ENCODE measurements around the gene MTA1. TPM values are rescaled to one million over a fixed set of nuclear protein-coding genes. Genes with fewer than 3 reads are reported as not detected.
A peak's percentile ranks its signal among the peaks of the same experiment; 100 is the strongest.

MTA1 gene
- total RNA-seq, 1 donor from 2014 or later: 118 TPM

DNA sequence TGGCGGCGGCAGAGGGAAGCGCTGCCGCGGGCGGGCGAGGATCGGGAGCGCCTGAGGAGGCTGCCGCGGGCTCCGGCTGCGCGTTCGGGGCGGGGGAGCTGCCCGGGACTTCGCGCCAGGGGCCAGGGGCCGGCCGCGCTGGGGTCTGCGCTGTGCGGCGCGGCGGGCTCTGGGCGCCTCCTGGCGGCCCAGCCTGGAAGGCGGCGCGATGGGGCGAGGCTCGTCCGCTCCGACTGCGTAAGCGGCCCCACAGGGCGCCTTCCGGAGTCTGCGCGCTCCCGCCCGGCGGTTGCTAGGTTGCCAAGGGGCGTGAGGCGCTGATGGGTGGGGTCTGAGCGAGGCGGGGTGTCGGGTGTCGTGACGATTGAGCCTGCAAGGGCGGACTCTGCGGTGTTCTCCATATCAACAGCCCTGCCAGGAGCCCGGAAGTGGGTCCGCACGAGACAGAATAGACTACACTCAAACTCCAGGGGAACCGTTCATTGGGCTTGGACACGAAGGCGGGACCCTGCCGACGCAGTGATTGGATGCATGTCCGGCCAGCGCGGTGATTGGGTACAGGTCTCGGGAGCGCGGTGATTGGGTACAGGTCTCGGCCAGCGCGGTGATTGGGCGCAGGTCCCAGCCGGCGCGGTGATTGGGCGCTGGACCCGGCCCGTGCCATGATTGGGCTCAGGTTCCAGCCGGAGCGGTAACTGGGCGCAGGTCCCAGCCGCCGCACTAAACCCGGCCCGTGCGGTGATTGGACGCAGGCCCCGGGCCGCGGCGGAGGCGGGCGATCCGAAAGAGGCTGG, 71.1 kb downstream of the MTA1 start, which contains the start of gene TEDC1:
TEDC1 (plus strand) TSS at position 675 of the 794 bp plus-strand sequence. CDS start 130 bp downstream, outside the sequence.
- Histone ChIP-seq H3K9me3 (no peaks in the 10 kb centered on the region), H3K36me3 (no peaks in the 10 kb centered on the region), H3K4me1 (peaks cover 19 to 37% of the 10 kb centered on the region in 2 donors), H3K4me3 (peak within 1 kb of the TSS; percentile 77 to 90), H3K27ac (peak within 1 kb of the TSS; percentile 89 to 99), H3K27me3 (no peaks in the 10 kb centered on the region)
- TF ChIP-seq, protein P1, sequence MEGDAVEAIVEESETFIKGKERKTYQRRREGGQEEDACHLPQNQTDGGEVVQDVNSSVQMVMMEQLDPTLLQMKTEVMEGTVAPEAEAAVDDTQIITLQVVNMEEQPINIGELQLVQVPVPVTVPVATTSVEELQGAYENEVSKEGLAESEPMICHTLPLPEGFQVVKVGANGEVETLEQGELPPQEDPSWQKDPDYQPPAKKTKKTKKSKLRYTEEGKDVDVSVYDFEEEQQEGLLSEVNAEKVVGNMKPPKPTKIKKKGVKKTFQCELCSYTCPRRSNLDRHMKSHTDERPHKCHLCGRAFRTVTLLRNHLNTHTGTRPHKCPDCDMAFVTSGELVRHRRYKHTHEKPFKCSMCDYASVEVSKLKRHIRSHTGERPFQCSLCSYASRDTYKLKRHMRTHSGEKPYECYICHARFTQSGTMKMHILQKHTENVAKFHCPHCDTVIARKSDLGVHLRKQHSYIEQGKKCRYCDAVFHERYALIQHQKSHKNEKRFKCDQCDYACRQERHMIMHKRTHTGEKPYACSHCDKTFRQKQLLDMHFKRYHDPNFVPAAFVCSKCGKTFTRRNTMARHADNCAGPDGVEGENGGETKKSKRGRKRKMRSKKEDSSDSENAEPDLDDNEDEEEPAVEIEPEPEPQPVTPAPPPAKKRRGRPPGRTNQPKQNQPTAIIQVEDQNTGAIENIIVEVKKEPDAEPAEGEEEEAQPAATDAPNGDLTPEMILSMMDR (IDR thresholded peaks at IDR 0.05): peak; percentile 46 to 99 (median 57)
- DNase-seq (ENCODE audit: low spot score in 2 of 2): peak; percentile 100
- intact Hi-C loops (cut with DNase I): loop anchor here (1.0 to 5.0 kb wide), 9 partner anchors 9 to 398 kb away; partner anchors contain the start of genes BRF1, CRIP2, MTA1 and TEX22

DNA sequence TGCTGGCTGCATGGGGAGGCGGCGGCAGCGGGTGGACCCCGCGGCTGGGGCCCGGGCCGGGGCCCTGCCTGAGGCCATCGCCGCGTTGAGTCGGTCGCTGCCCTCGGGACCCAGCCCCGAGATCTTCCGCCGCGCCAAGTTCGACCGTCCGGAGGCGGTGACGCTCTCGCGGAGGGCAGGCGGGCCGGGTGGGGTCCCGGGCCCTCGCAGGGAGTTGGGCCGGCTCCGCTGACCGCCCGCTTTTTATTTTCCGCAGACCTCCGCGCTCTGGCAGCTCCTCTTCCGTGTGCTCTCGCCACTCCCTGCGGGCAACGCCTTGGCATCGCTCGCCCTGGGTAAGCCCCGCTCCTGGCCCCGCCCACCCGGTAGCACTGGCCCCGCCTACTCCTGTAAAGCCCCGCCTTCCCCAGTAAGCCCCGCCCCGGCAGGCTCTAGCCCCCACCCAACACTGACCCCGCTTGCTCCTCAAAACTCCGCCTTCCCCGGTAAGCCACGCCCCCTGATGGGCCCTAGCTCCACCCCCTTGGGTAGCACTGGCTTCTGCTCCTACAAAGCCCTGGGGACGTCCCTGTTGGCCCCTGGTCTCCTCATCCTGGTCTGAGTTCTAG, 71.8 kb downstream of the MTA1 start:
- H3K36me3 ChIP-seq: no peaks in the 10 kb centered on the region
- H3K4me3 ChIP-seq: peak overlapping the region; percentile 77 to 90
- H3K9me3 ChIP-seq: no peaks in the 10 kb centered on the region
- TF ChIP-seq, protein P1 (IDR thresholded peaks at IDR 0.05): no peak
- DNase-seq (ENCODE audit: low spot score in 2 of 2): peak in 1 of 2 donors; percentile 22
- intact Hi-C loops (cut with DNase I): loop anchor here (1.0 to 5.0 kb wide), 6 partner anchors 17 to 399 kb away; partner anchors contain the start of genes BRF1, CRIP2, MTA1 and TEX22
- H3K27me3 ChIP-seq: no peaks in the 10 kb centered on the region
- peaks cover 13 to 30% of the 10 kb centered on the region in 2 donors for H3K4me1 ChIP-seq
- H3K27ac ChIP-seq: peak overlapping the region; percentile 75

DNA sequence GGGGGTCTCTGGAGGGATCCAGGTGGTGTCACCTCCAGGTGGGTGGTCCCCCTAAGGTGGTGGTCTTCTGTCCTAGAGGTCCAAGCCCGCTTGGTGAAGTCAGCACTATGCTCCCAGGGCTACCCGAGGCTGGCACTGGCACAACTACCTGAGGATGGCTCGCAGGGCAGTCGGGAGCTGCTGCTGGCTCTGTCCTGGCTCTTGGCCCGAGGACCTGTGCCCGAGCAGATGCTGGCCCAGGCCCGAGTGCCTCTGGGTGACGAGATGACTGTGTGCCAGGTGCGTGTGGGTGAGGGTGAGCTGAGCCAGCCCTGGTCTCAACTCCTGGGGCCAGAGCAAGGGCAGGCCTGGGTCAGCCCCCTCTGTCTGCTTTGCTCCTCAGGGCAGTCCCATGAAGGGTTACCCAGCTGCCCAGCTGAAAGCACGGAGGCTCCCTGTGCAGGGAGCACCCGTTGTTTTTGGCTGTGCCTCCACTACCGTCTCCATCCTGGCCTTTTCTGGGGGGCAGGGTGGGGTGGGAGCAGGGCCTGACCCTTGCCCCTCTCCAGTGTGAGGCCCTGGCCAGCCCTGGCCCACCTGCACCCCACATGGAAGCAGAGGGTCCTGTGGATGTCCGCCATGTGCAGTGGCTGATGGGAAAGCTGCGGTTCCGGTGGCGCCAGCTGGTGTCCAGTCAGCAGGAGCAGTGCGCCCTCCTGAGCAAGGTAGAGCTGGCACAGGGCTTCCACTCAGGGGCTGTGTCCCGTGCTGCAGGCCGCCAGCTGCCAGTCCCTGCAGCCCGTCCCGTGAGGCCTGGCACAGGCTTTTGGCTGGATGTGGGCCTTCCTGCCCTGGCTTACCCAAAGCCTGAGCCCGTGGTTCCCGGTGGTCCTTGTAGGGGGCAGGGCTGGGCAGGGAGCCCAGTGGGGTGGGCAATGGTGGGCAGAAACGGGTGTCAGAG, 72.7 kb downstream of the MTA1 start:
- Histone ChIP-seq H3K9me3 (no peaks in the 10 kb centered on the region), H3K4me3 (peak overlapping the region in 1 of 2 donors; percentile 90), H3K27me3 (no peaks in the 10 kb centered on the region), H3K4me1 (peaks cover 12 to 24% of the 10 kb centered on the region in 2 donors), H3K36me3 (no peaks in the 10 kb centered on the region), H3K27ac (peak overlapping the region in 1 of 2 donors; percentile 75)
- TF ChIP-seq, protein P1 (IDR thresholded peaks at IDR 0.05): no peak
- intact Hi-C loops (cut with DNase I): loop anchor here (5.0 kb wide), 1 partner anchor 400 kb away; no protein-coding TSS in a partner anchor
- peak in 1 of 2 donors; percentile 8 for DNase-seq (ENCODE audit: low spot score in 2 of 2)

GRCh38 chr14:105492971-105493871, 73.6 kb downstream of the MTA1 start:
- Histone ChIP-seq H3K4me1 (peaks cover 7 to 22% of the 10 kb centered on the region in 2 donors), H3K27ac (no peak overlapping the region), H3K27me3 (no peaks in the 10 kb centered on the region), H3K4me3 (no peak overlapping the region), H3K9me3 (no peaks in the 10 kb centered on the region), H3K36me3 (peaks cover 0 to 3% of the 10 kb centered on the region in 2 donors)
- peak in 1 of 2 donors; percentile 67 for DNase-seq (ENCODE audit: low spot score in 2 of 2)
- intact Hi-C loops (cut with DNase I): loop anchor here (5.0 kb wide), 1 partner anchor 401 kb away; no protein-coding TSS in a partner anchor
- TF ChIP-seq, protein P1 (IDR thresholded peaks at IDR 0.05): no peak
